ENCODE measurements around the gene CACNA1E.

Gene CACNA1E

GRCh38 chr1:181669246-181669645 lies 185.9 kb downstream of the CACNA1E start:
- H3K4me3 Mint-ChIP-seq: no peak overlapping the region
- no peaks in the 10 kb centered on the region for H3K36me3 Mint-ChIP-seq (ENCODE audit: low read depth)
- ATAC-seq (no peak), DNase-seq (no peak)
- no peaks in the 10 kb centered on the region for H3K9me3 Mint-ChIP-seq
- peaks cover 12% of the 10 kb centered on the region for H3K27me3 Mint-ChIP-seq
- H3K27ac Mint-ChIP-seq: no peak overlapping the region
- H3K4me1 Mint-ChIP-seq: no peaks in the 10 kb centered on the region

DNA sequence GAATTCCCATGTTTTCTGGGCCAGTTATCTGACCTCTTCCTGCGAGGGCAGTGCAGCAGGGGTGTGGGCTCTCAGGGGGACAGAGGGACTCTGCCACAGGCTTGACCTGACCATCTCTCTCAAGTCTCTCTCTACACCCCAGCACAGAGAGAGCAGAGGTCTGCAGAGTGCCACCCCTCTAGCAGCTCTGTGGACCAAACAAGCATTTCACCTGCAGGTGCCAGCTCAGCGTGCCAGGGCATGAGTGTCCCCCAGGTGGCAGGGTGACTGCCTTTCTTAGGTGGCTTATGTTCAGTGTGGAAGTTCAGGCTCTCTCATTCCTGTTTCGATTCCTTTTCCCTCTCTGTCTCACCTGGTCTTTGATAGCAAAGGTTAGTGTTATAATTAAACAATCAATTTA lies 191.3 kb downstream of the CACNA1E start:
- Mint-ChIP-seq H3K36me3 (ENCODE audit: low read depth) (no peaks in the 10 kb centered on the region), H3K4me3 (no peak overlapping the region), H3K27me3 (peaks cover 16% of the 10 kb centered on the region), H3K9me3 (no peaks in the 10 kb centered on the region), H3K27ac (no peak overlapping the region), H3K4me1 (no peaks in the 10 kb centered on the region)
- ATAC-seq: no peak
- no peak for DNase-seq

DNA sequence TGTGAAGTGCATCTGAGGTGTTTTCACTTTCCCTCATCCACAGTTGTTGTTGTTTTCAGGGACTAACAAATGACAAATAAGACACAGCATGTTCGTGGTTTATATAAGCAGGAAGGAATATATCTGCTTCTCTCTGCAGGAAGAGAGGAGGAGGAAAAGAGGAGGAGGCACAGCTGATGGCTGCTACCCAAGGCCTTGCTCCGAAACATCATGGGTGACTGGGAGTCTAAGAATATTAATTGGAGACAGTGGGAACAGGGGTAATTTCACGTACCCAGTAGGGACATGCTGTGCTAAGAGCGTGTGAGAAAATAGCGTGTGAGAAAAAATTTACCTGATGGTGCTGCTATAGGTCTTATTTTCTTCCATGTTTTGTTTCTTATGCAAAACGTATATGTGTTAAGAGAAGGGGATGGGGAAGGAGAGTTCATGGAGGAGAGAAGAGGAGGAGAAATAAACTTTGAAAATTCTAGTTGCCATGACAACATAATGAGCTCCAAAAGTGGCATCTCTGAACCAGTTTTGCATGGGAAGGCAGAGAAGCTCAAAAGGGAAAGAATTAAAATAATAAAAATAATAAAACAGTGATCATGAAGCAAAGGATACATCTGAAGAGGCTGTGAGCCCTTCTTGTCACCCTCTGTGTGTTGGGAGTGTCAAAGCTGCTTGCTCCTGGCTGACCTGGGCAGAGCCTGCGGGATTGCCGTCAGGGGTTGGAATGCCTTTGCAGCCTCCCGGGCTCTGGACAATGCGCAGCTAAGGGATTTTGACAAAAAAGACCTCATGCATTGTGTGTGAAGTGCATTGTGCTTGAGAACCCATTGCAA lies 192.0 kb downstream of the CACNA1E start:
- ATAC-seq: no peak
- no peak overlapping the region for H3K4me3 Mint-ChIP-seq
- DNase-seq: no peak
- H3K4me1 Mint-ChIP-seq: no peaks in the 10 kb centered on the region
- H3K36me3 Mint-ChIP-seq (ENCODE audit: low read depth): no peaks in the 10 kb centered on the region
- H3K27ac Mint-ChIP-seq: no peak overlapping the region
- no peaks in the 10 kb centered on the region for H3K9me3 Mint-ChIP-seq
- peaks cover 16% of the 10 kb centered on the region for H3K27me3 Mint-ChIP-seq

DNA sequence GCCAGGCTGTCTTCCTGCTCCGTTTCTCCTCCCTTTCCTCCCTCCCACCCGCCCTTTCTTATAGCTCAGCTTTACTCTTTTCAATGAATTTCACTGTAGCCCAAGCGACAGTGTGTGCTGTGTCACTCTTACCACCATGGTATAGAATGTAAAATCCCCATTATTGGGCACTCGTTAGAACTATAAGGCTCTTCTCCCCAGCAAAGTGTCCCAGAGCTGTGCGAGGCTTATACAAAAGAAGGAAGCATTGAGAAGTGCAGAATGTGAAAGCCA lies 192.5 kb downstream of the CACNA1E start:
- Mint-ChIP-seq H3K9me3 (no peaks in the 10 kb centered on the region), H3K4me3 (no peak overlapping the region), H3K27ac (no peak overlapping the region), H3K36me3 (ENCODE audit: low read depth) (no peaks in the 10 kb centered on the region), H3K27me3 (peaks cover 19% of the 10 kb centered on the region), H3K4me1 (no peaks in the 10 kb centered on the region)
- DNase-seq (no peak), ATAC-seq (no peak)

DNA sequence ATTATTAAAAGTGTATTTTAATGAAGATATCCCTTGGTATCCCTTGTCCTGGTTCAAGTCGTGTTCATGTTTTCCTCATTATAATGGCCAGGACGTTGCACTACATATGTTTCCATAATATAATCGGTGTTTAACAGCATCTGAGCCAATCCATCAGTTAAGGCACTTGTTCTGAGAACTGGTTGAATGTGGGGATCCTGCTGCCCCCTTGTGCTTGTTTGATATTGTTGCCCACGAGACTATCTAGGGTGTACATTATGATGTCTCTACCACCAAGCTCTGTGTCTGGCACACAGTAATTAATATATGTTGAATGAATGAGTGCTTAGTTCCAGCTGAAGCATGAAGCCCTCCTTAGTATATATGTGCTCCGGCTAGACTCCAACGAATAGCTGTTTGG lies 193.0 kb downstream of the CACNA1E start:
- H3K9me3 Mint-ChIP-seq: no peaks in the 10 kb centered on the region
- ATAC-seq (no peak), DNase-seq (no peak)

GRCh38 chr1:181680332-181680731 lies 197.0 kb downstream of the CACNA1E start:
- H3K9me3 Mint-ChIP-seq: no peaks in the 10 kb centered on the region
- no peak overlapping the region for H3K4me3 Mint-ChIP-seq
- H3K4me1 Mint-ChIP-seq: no peaks in the 10 kb centered on the region
- ATAC-seq (no peak), DNase-seq (no peak)
- peaks cover 11% of the 10 kb centered on the region for H3K27me3 Mint-ChIP-seq
- no peak overlapping the region for H3K27ac Mint-ChIP-seq
- H3K36me3 Mint-ChIP-seq (ENCODE audit: low read depth): no peaks in the 10 kb centered on the region

More for the DNA sequence above, 193.0 kb downstream of the CACNA1E start:
- H3K4me1 Mint-ChIP-seq: no peaks in the 10 kb centered on the region
- H3K36me3 Mint-ChIP-seq (ENCODE audit: low read depth): no peaks in the 10 kb centered on the region
- H3K27me3 Mint-ChIP-seq: peaks cover 19% of the 10 kb centered on the region
- no peak overlapping the region for H3K27ac Mint-ChIP-seq
- no peak overlapping the region for H3K4me3 Mint-ChIP-seq

GRCh38 chr1:181680871-181681270 lies 197.6 kb downstream of the CACNA1E start:
- no peak overlapping the region for H3K4me3 Mint-ChIP-seq
- no peaks in the 10 kb centered on the region for H3K36me3 Mint-ChIP-seq (ENCODE audit: low read depth)
- ATAC-seq: no peak
- H3K4me1 Mint-ChIP-seq: no peaks in the 10 kb centered on the region
- no peaks in the 10 kb centered on the region for H3K9me3 Mint-ChIP-seq
- H3K27me3 Mint-ChIP-seq: peaks cover 10% of the 10 kb centered on the region
- H3K27ac Mint-ChIP-seq: no peak overlapping the region
- no peak for DNase-seq

DNA sequence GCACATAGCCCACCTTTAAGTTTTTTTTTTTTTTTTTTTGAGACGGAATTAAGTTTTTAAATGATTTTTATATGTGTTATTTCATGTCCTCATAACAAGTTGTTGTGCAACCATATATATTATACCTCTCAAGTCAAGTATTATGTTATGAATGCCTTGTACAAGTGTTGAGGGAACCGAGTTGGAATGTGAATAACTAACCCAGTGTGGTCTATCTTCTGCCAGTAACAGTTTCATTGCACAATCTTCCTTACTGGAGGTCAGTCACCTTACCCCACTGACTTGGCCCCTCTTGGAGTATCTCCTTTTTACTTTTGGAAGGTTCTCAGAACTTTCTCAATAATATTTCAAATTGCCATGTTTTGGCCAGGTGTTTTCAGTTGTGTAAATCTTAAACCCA lies 201.9 kb downstream of the CACNA1E start:
- Mint-ChIP-seq H3K27me3 (peaks cover 12% of the 10 kb centered on the region), H3K4me3 (no peak overlapping the region), H3K4me1 (no peaks in the 10 kb centered on the region), H3K27ac (no peak overlapping the region), H3K36me3 (ENCODE audit: low read depth) (no peaks in the 10 kb centered on the region), H3K9me3 (peaks cover 7% of the 10 kb centered on the region)
- DNase-seq (no peak), ATAC-seq (no peak)

- H3K4me3 Mint-ChIP-seq: no peak overlapping the region
- no peak for DNase-seq
- peaks cover 4% of the 10 kb centered on the region for H3K27me3 Mint-ChIP-seq
- H3K36me3 Mint-ChIP-seq (ENCODE audit: low read depth): no peaks in the 10 kb centered on the region
- H3K27ac Mint-ChIP-seq: no peak overlapping the region
- H3K4me1 Mint-ChIP-seq: no peaks in the 10 kb centered on the region
- no peaks in the 10 kb centered on the region for H3K9me3 Mint-ChIP-seq
- ATAC-seq: no peak
Observed at GRCh38 chr1:181701891-181702290, 218.6 kb downstream of the CACNA1E start.

- H3K27ac Mint-ChIP-seq: no peak overlapping the region
- ATAC-seq (no peak), DNase-seq (no peak)
- no peaks in the 10 kb centered on the region for H3K9me3 Mint-ChIP-seq
- H3K27me3 Mint-ChIP-seq: peaks cover 7% of the 10 kb centered on the region
- H3K4me3 Mint-ChIP-seq: no peak overlapping the region
- no peaks in the 10 kb centered on the region for H3K4me1 Mint-ChIP-seq
- H3K36me3 Mint-ChIP-seq (ENCODE audit: low read depth): no peaks in the 10 kb centered on the region
Observed at GRCh38 chr1:181704546-181704945, 221.2 kb downstream of the CACNA1E start.

GRCh38 chr1:181711820-181712219 lies 228.5 kb downstream of the CACNA1E start:
- no peaks in the 10 kb centered on the region for H3K9me3 Mint-ChIP-seq
- no peaks in the 10 kb centered on the region for H3K36me3 Mint-ChIP-seq (ENCODE audit: low read depth)
- no peak overlapping the region for H3K4me3 Mint-ChIP-seq
- DNase-seq: no peak
- ATAC-seq: no peak
- peaks cover 14% of the 10 kb centered on the region for H3K27me3 Mint-ChIP-seq
- no peak overlapping the region for H3K27ac Mint-ChIP-seq
- no peaks in the 10 kb centered on the region for H3K4me1 Mint-ChIP-seq

DNA sequence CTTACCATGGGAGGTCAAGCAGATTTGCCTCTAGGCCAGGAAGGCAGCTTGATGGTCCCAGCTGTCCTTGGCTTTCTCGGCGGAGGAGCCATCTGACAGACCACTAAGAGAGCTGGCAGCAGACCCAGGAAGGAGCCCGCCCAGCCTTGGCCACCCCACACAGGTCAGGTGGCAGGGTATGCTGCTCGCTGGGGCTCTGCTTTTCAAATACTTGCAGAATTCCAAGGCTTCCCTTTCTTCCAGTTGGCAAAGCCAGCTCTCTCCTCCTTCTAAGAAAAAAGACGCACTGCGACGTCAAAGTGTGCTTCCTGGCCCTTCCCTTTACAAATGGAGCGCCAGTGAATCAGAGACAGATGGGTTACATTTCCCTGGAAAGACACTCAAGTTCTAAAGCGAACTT lies 229.4 kb downstream of the CACNA1E start:
- Mint-ChIP-seq H3K4me1 (no peaks in the 10 kb centered on the region), H3K9me3 (no peaks in the 10 kb centered on the region), H3K27me3 (peaks cover 14% of the 10 kb centered on the region), H3K4me3 (no peak overlapping the region), H3K27ac (no peak overlapping the region), H3K36me3 (ENCODE audit: low read depth) (no peaks in the 10 kb centered on the region)
- no peak for DNase-seq
- no peak for ATAC-seq

- Mint-ChIP-seq H3K4me1 (no peaks in the 10 kb centered on the region), H3K4me3 (no peak overlapping the region), H3K9me3 (no peaks in the 10 kb centered on the region), H3K36me3 (ENCODE audit: low read depth) (no peaks in the 10 kb centered on the region), H3K27ac (no peak overlapping the region), H3K27me3 (peaks cover 12% of the 10 kb centered on the region)
- no peak for ATAC-seq
- DNase-seq: no peak
Observed at GRCh38 chr1:181714428-181714827, 231.1 kb downstream of the CACNA1E start.

GRCh38 chr1:181718034-181718433 lies 234.7 kb downstream of the CACNA1E start:
- ATAC-seq: no peak
- no peak overlapping the region for H3K27ac Mint-ChIP-seq
- H3K36me3 Mint-ChIP-seq (ENCODE audit: low read depth): no peaks in the 10 kb centered on the region
- H3K4me3 Mint-ChIP-seq: no peak overlapping the region
- no peak for DNase-seq
- no peaks in the 10 kb centered on the region for H3K4me1 Mint-ChIP-seq
- peaks cover 10% of the 10 kb centered on the region for H3K27me3 Mint-ChIP-seq
- H3K9me3 Mint-ChIP-seq: no peaks in the 10 kb centered on the region

- Mint-ChIP-seq H3K4me1 (no peaks in the 10 kb centered on the region), H3K36me3 (ENCODE audit: low read depth) (no peaks in the 10 kb centered on the region), H3K27me3 (peaks cover 4% of the 10 kb centered on the region), H3K27ac (no peak overlapping the region), H3K9me3 (no peaks in the 10 kb centered on the region), H3K4me3 (no peak overlapping the region)
- no peak for DNase-seq
- no peak for ATAC-seq
Observed at GRCh38 chr1:181726320-181727012, 243.1 kb downstream of the CACNA1E start.
